Kidney (tissue), 14 donors: ENCODE measurements around the gene RAD51B. TPM values are rescaled to one million over a fixed set of nuclear protein-coding genes. Genes with fewer than 3 reads are reported as not detected.

ENCODE experiments used
- DNase-seq, 5 donors: peaks; one replicate each; pipeline ENCODE4 v3.0.0-alpha.2; 2013 to 2020
- FAIRE-seq: peaks from 2 replicates; lab custom pipeline; 2012; peaks lifted over from hg19 to GRCh38; lab: Jason Lieb, UNC
- H3K27ac ChIP-seq, 2 donors: one replicate each; pipeline ENCODE4 v1.7.0; 2013; ENCODE audit warnings: low read depth in 2 of 2, low read length in 2 of 2, inconsistent platforms in 1 of 2
- H3K27me3 ChIP-seq: one replicate; pipeline ENCODE4 v1.7.1; 2013; ENCODE audit warnings: low read length, inconsistent platforms; ENCODE audit not compliant: control insufficient read depth, insufficient read depth
- H3K36me3 ChIP-seq, 3 donors: one replicate each; pipeline versions ENCODE4 v1.7.0 to v1.7.1; 2013; ENCODE audit warnings: low read length in 3 of 3, control low read depth in 1 of 3, inconsistent platforms in 1 of 3; ENCODE audit not compliant: insufficient read depth in 3 of 3, control insufficient read depth in 2 of 3
- H3K4me1 ChIP-seq, 3 donors: one replicate each; pipeline versions ENCODE4 v1.7.0 to v1.7.1; 2013; ENCODE audit warnings: low read length in 3 of 3, inconsistent platforms in 1 of 3, low read depth in 1 of 3; ENCODE audit not compliant: control insufficient read depth in 2 of 3, insufficient read depth in 2 of 3
- H3K4me3 ChIP-seq, 3 donors: one replicate each; pipeline versions ENCODE4 v1.7.0 to v1.8.1; 2013; ENCODE audit warnings: low read length in 3 of 3, control low read depth in 1 of 3, inconsistent platforms in 1 of 3
- H3K9ac ChIP-seq, 3 donors: one replicate each; pipeline versions ENCODE4 v1.7.0 to v1.7.1; 2013; ENCODE audit warnings: low read length in 3 of 3, control low read depth in 1 of 3, inconsistent platforms in 1 of 3
- H3K9me3 ChIP-seq, 3 donors: one replicate each; pipeline versions ENCODE4 v1.7.0 to v1.7.1; 2013; ENCODE audit warnings: low read length in 3 of 3, control low read depth in 1 of 3, inconsistent platforms in 1 of 3; ENCODE audit not compliant: control insufficient read depth in 2 of 3, insufficient read depth in 1 of 3
- intact Hi-C: fragments of 100-400 bp; cut with DNase I; formaldehyde crosslinking; loops from one replicate; pipeline ENCODE4 v1.11.1; 2022
- polyA plus RNA-seq: library from polyadenylated mRNA; stranded (reverse); fragments of 350-450 nt; fragmentation: Illumina TruSeq; extraction: RNeasy Lipid Tissue Mini Kit (QIAGEN cat#74804); gene quantifications from one replicate; pipeline ENCODE4 v1.2.3, GENCODE V29; 2014; ENCODE audit warnings: low read depth, low replicate concordance; ENCODE audit not compliant: insufficient read depth
- total RNA-seq: library from RNA; stranded (reverse); fragmentation: NEBNext Ultra II Directional; extraction: Animal tissue kit (Norgen Biotek cat#: 25700); gene quantifications from one replicate; pipeline ENCODE4 v1.2.1, GENCODE V29; 2021
- TF ChIP-seq, protein P1 (sequence below): IDR thresholded peaks from 3 replicates; pipeline ENCODE4 v1.5.1; 2012; ENCODE audit warnings: mild to moderate bottlenecking, moderate library complexity, borderline replicate concordance; ENCODE audit not compliant: insufficient read depth; ENCODE audit errors: extremely low read depth
- donor health status: control.
- donor health status: control.
- donor health status: control.
- donor health status: control.
- donor health status: control.
- donor health status: DM: yes; HTN: yes; CAD: no.
- donor health status: Normal renal cell carcinoma (clear cell type).

RAD51B gene
- total and polyA plus RNA-seq, 2 donors from 2014 or later = 6.9 to 18.0 TPM

DNA sequence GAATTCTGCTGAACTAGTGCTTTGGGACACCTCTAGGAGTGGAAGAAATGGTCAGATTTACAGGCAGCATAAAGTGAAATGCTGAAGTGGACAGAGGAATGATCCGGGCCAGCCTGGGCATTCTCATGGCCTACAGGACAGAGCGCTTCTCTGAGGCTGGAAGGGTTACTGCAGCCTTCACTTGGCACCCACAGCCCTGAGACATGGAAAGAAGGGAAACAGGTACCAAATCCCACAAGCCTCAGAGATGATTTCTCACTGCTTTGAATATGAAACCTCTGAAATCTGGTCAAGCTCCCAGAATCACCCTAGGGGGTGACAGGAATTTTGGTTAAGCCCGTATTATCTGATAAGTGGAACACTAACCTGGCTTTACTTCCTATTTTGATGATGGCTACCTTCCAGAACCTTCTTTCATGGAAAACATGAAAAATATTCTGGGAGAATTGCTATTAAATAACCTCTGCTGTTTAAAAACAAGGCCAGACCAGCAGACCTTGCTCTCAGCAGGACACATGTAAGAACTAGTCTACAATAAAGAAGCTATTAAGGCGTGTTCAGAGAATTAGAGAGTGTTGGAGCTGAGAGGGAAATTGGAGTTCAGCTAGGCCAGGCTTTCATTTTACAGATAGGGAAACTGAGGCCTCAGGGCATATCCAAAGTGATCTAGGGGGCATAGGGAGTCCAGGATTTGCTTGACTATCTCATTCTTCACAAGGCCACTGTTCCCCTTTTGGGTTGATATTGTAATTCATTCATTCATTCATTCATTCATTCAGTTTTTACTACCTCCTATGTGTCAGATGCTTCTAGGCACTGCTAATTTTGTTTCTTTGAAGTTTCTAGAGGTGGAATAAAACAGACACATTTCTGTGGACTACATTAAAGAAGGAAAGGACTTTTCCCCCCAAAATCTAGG, 691.8 kb downstream of the RAD51B start:
- intact Hi-C loops = no loop called here
- H3K9me3 ChIP-seq = no peaks in the 10 kb centered on the region
- peak overlapping the region in 1 of 2 donors; percentile 18 for H3K27ac ChIP-seq
- DNase-seq = no peak
- H3K36me3 ChIP-seq = no peaks in the 10 kb centered on the region
- TF ChIP-seq, protein P1, sequence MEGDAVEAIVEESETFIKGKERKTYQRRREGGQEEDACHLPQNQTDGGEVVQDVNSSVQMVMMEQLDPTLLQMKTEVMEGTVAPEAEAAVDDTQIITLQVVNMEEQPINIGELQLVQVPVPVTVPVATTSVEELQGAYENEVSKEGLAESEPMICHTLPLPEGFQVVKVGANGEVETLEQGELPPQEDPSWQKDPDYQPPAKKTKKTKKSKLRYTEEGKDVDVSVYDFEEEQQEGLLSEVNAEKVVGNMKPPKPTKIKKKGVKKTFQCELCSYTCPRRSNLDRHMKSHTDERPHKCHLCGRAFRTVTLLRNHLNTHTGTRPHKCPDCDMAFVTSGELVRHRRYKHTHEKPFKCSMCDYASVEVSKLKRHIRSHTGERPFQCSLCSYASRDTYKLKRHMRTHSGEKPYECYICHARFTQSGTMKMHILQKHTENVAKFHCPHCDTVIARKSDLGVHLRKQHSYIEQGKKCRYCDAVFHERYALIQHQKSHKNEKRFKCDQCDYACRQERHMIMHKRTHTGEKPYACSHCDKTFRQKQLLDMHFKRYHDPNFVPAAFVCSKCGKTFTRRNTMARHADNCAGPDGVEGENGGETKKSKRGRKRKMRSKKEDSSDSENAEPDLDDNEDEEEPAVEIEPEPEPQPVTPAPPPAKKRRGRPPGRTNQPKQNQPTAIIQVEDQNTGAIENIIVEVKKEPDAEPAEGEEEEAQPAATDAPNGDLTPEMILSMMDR = no peak
- FAIRE-seq = no peak
- no peak overlapping the region for H3K9ac ChIP-seq
- H3K4me1 ChIP-seq = peaks cover 0 to 10% (median 0%) of the 10 kb centered on the region in 3 donors
- H3K4me3 ChIP-seq = no peak overlapping the region
- H3K27me3 ChIP-seq = no peaks in the 10 kb centered on the region

DNA sequence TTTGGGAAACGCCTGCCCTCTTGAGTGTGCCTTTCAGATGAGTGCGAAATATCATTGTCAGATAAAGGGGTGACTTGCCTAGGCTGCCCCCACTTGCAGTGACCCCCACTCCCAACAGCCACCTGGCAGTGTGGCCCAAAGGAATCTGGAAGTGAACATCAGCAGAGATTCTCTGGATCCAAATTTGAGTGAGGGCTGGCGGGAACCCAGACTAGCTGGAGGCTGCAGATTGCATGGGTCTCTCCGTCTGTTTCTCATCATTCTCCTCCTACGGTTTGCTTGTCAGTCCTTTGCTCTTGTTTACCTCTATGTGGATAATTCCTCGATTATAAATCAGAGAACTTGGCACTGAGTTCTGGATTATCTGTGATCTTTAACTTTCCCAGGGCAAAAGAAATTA, 692.5 kb downstream of the RAD51B start:
- H3K27ac ChIP-seq = no peak overlapping the region
- no peaks in the 10 kb centered on the region for H3K9me3 ChIP-seq
- DNase-seq = peak in 2 of 5 donors; percentile 46 to 54
- FAIRE-seq = no peak
- intact Hi-C loops = no loop called here
- peaks cover 0 to 9% (median 4%) of the 10 kb centered on the region in 3 donors for H3K4me1 ChIP-seq
- H3K9ac ChIP-seq = no peak overlapping the region
- H3K4me3 ChIP-seq = no peak overlapping the region
- no peaks in the 10 kb centered on the region for H3K27me3 ChIP-seq
- H3K36me3 ChIP-seq = no peaks in the 10 kb centered on the region
- TF ChIP-seq, protein P1 = no peak

DNA sequence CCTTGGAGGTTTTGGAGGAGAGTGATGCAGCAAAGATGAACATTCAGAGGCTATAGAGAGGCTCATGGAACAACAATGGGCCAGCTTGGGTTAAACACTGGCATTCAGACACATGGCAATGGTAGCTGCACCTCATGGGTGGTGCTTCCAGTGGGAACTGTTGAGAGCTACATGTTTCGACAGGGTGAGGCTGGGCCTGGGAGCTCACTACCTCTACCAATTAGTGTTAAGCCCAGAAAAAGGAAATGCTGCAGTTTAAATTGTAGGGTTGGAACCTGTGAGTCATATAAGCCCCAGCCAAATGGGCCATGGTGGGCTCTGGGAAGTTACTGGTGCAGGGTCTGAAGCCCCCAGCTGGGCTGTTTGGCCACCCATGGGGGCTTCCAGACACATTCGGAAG, 693.6 kb downstream of the RAD51B start:
- no peak for FAIRE-seq
- TF ChIP-seq, protein P1 = no peak
- Histone ChIP-seq H3K9ac (no peak overlapping the region), H3K9me3 (no peaks in the 10 kb centered on the region), H3K36me3 (no peaks in the 10 kb centered on the region), H3K4me3 (no peak overlapping the region), H3K27ac (no peak overlapping the region), H3K27me3 (no peaks in the 10 kb centered on the region), H3K4me1 (peaks cover 0 to 8% (median 6%) of the 10 kb centered on the region in 3 donors)
- no peak for DNase-seq
- intact Hi-C loops = no loop called here
